Activated naive CD4-positive, alpha-beta T cell treated with anti-CD3 and anti-CD28 coated beads, Interleukin-2, amount 50 U/mL, for 72 hours (primary cell): ENCODE data around the gene RHOXF2B. TPM values are rescaled to one million over a fixed set of nuclear protein-coding genes. Genes with fewer than 3 reads are reported as not detected.
"Not testable (repeated sequence)": the region's sequence is repeated elsewhere in the genome, so short reads cannot be mapped to it uniquely, and the experiment has no call there.

Experiments used
- ATAC-seq, 2 donors: fragments of 150-1000 bp; cut with Tn5 transposase; 2 replicates each; pipeline ENCODE4 v1.10.0; 2021; ENCODE audit warnings: mild to moderate bottlenecking in 2 of 2, moderate library complexity in 2 of 2
- DNase-seq, 2 donors: peaks; one replicate each; pipeline ENCODE4 v3.0.0; 2021 to 2022; ENCODE audit warnings: low spot score in 2 of 2
- H3K27ac Mint-ChIP-seq, 2 donors: one replicate each; pipeline ENCODE4 v1.8.0; 2022; ENCODE audit warnings: mild to moderate bottlenecking in 2 of 2, mixed read lengths in 2 of 2
- H3K36me3 Mint-ChIP-seq, 2 donors: one replicate each; pipeline ENCODE4 v1.8.0; 2022; ENCODE audit warnings: mixed read lengths in 2 of 2
- H3K9me3 Mint-ChIP-seq, 2 donors: one replicate each; pipeline ENCODE4 v1.8.0; 2022; ENCODE audit warnings: mixed read lengths in 2 of 2
- total RNA-seq, 2 donors: library from RNA; stranded (reverse); gene quantifications; one replicate each; pipeline ENCODE4 v1.2.3, GENCODE V29; 2022

Gene RHOXF2B
- total RNA-seq = not detected

GRCh38 chrX:120077590-120077989 is at the start of gene RHOXF2B:
TSS of gene RHOXF2B (minus strand) at chrX:120077690. CDS start at chrX:120077552, 138 bp downstream.
- not testable (repeated sequence) for DNase-seq, H3K36me3 Mint-ChIP-seq, H3K9me3 Mint-ChIP-seq, H3K27ac Mint-ChIP-seq, ATAC-seq

GRCh38 chrX:120125444-120125843 is 48.0 kb upstream of the RHOXF2B start:
- Mint-ChIP-seq H3K9me3 (no peaks in the 10 kb centered on the region), H3K36me3 (no peaks in the 10 kb centered on the region), H3K27ac (no peak overlapping the region)
- DNase-seq (no peak), ATAC-seq (no peak)

- H3K27ac Mint-ChIP-seq = no peak overlapping the region
- DNase-seq (no peak), ATAC-seq (no peak)
- no peaks in the 10 kb centered on the region for H3K36me3 Mint-ChIP-seq
- H3K9me3 Mint-ChIP-seq = no peaks in the 10 kb centered on the region
Observed at GRCh38 chrX:120120223-120120622, 42.7 kb upstream of the RHOXF2B start.

- DNase-seq = no peak
- H3K9me3 Mint-ChIP-seq = no peaks in the 10 kb centered on the region
- H3K36me3 Mint-ChIP-seq = no peaks in the 10 kb centered on the region
- H3K27ac Mint-ChIP-seq = no peak within 1 kb of the TSS
- no peak for ATAC-seq
Observed at GRCh38 chrX:120115438-120115963, 38.0 kb upstream of the RHOXF2B start, which contains the start of gene RHOXF1. TSS of gene RHOXF1 (minus strand) at chrX:120115913. CDS start at chrX:120115862, 51 bp downstream.

- ATAC-seq = no peak
- Mint-ChIP-seq H3K9me3 (no peaks in the 10 kb centered on the region), H3K36me3 (no peaks in the 10 kb centered on the region), H3K27ac (no peak overlapping the region)
- DNase-seq = no peak
Observed at GRCh38 chrX:120111611-120112010, 34.1 kb upstream of the RHOXF2B start.

GRCh38 chrX:120109378-120109777 is 31.9 kb upstream of the RHOXF2B start:
- H3K9me3 Mint-ChIP-seq = no peaks in the 10 kb centered on the region
- DNase-seq (no peak), ATAC-seq (no peak)
- H3K36me3 Mint-ChIP-seq = no peaks in the 10 kb centered on the region
- no peak overlapping the region for H3K27ac Mint-ChIP-seq

GRCh38 chrX:120104707-120105106 is 27.2 kb upstream of the RHOXF2B start:
- not testable (repeated sequence) for H3K9me3 Mint-ChIP-seq, H3K27ac Mint-ChIP-seq, H3K36me3 Mint-ChIP-seq, DNase-seq, ATAC-seq

GRCh38 chrX:120101057-120101456 is 23.6 kb upstream of the RHOXF2B start:
- not testable (repeated sequence) for DNase-seq, H3K36me3 Mint-ChIP-seq, ATAC-seq, H3K9me3 Mint-ChIP-seq, H3K27ac Mint-ChIP-seq

GRCh38 chrX:120090208-120090607 is 12.7 kb upstream of the RHOXF2B start:
- Mint-ChIP-seq H3K27ac (no peak overlapping the region), H3K36me3 (no peaks in the 10 kb centered on the region), H3K9me3 (no peaks in the 10 kb centered on the region)
- no peak for ATAC-seq
- DNase-seq = no peak

GRCh38 chrX:120087289-120088017 is 10.0 kb upstream of the RHOXF2B start:
- no peak for ATAC-seq
- H3K36me3 Mint-ChIP-seq = no peaks in the 10 kb centered on the region
- no peak for DNase-seq
- no peaks in the 10 kb centered on the region for H3K9me3 Mint-ChIP-seq
- no peak overlapping the region for H3K27ac Mint-ChIP-seq

- H3K27ac Mint-ChIP-seq, H3K36me3 Mint-ChIP-seq, H3K9me3 Mint-ChIP-seq, DNase-seq: not testable (repeated sequence)
- ATAC-seq = peak in 1 of 2 donors; percentile 36
Observed at GRCh38 chrX:120085553-120086185, 8.2 kb upstream of the RHOXF2B start.

- not testable (repeated sequence) for H3K27ac Mint-ChIP-seq, H3K9me3 Mint-ChIP-seq, H3K36me3 Mint-ChIP-seq, DNase-seq, ATAC-seq
Observed at GRCh38 chrX:120066169-120066568, 11.3 kb downstream of the RHOXF2B start.

- not testable (repeated sequence) for H3K9me3 Mint-ChIP-seq, H3K27ac Mint-ChIP-seq, ATAC-seq, H3K36me3 Mint-ChIP-seq, DNase-seq
Observed at GRCh38 chrX:120042712-120043111, 34.8 kb downstream of the RHOXF2B start.

- H3K36me3 Mint-ChIP-seq, H3K9me3 Mint-ChIP-seq, DNase-seq, H3K27ac Mint-ChIP-seq, ATAC-seq: not testable (repeated sequence)
Observed at GRCh38 chrX:120042247-120042646, 35.2 kb downstream of the RHOXF2B start.

- not testable (repeated sequence) for ATAC-seq, H3K36me3 Mint-ChIP-seq, H3K27ac Mint-ChIP-seq, DNase-seq, H3K9me3 Mint-ChIP-seq
Observed at GRCh38 chrX:120040176-120040575, 37.3 kb downstream of the RHOXF2B start.

GRCh38 chrX:120039087-120039733 is 38.3 kb downstream of the RHOXF2B start:
- not testable (repeated sequence) for DNase-seq, H3K36me3 Mint-ChIP-seq, H3K9me3 Mint-ChIP-seq, H3K27ac Mint-ChIP-seq
- ATAC-seq = peak in 1 of 2 donors; percentile 51

- Mint-ChIP-seq H3K9me3 (no peaks in the 10 kb centered on the region), H3K27ac (no peak overlapping the region), H3K36me3 (no peaks in the 10 kb centered on the region)
- no peak for DNase-seq
- ATAC-seq = no peak
Observed at GRCh38 chrX:120036704-120037103, 40.8 kb downstream of the RHOXF2B start.
